ENCODE results near the gene RFX4.
A peak's percentile ranks its signal among the peaks of the same experiment; 100 is the strongest.
"Not testable (repeated sequence)": the region's sequence is repeated elsewhere in the genome, so short reads cannot be mapped to it uniquely, and the experiment has no call there.

The RFX4 gene

DNA sequence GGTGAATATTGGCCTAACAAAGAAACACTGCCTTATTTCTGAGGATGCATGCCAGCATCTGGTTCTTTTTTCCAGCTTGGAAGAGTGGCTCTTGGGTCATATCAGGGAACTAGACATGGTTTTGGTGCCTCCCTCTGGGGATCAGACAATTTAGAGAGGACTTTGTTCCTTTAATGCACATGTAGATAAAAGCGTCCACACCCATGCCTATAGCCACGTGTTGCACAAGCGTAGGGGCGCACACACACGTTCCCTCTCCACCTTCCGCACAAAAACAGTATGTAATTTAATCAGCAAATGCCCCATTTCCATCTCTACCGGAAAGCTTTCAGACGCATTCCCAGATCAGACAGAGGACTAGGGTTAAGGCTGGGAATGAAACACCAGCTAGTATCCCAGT, 130.0 kb downstream of the RFX4 start:
- ATAC-seq: no peak
- DNase-seq (ENCODE audit: low spot score in 2 of 2): no peak
- Mint-ChIP-seq H3K9me3 (no peaks in the 10 kb centered on the region), H3K27ac (no peak overlapping the region), H3K4me3 (no peak overlapping the region), H3K36me3 (no peaks in the 10 kb centered on the region), H3K4me1 (no peaks in the 10 kb centered on the region)

DNA sequence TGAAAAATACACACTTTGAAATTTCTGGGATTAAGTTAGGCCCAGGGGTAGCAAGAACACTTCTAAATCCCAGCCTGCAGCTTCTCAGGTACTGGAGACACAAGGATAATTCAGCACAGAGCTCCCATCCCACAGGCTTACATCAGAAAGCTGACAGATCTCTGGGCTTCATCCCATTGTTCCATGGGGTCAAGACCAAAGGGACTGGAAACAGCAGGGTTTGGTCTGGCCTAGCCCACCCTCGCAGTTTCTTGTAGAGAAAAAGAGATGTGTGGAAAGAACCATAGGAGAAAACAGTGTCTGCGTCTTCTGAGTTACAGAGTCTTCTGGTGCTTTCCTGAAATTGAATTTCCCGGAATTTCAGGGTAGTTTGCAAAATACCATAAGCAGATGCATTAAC, 132.1 kb downstream of the RFX4 start:
- no peaks in the 10 kb centered on the region for H3K9me3 Mint-ChIP-seq
- DNase-seq (ENCODE audit: low spot score in 2 of 2) (no peak), ATAC-seq (no peak)
- H3K4me1 Mint-ChIP-seq: no peaks in the 10 kb centered on the region
- H3K27ac Mint-ChIP-seq: no peak overlapping the region
- no peak overlapping the region for H3K4me3 Mint-ChIP-seq
- H3K36me3 Mint-ChIP-seq: no peaks in the 10 kb centered on the region

DNA sequence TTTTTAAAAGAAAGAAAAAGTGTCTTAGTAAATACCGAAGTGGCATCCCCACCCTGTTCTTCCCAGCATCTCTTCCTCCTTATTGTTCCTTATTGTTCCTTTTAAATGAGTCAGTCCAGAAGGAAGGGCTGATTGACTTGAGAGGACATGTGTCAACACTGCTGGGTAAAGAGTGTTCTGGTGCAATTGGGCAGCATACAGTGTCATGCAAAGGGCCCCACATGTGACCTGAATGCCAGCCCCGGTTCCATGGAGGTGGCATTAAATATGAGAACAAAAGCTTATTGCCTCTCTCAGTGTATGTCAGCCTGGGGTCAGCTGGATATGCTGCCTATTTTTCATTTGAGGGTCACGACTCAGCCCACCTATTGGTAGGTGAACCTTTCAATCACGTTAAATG, 132.8 kb downstream of the RFX4 start:
- Mint-ChIP-seq H3K27ac (no peak overlapping the region), H3K9me3 (no peaks in the 10 kb centered on the region), H3K36me3 (no peaks in the 10 kb centered on the region), H3K4me3 (no peak overlapping the region), H3K4me1 (no peaks in the 10 kb centered on the region)
- ATAC-seq: no peak
- no peak for DNase-seq (ENCODE audit: low spot score in 2 of 2)

DNA sequence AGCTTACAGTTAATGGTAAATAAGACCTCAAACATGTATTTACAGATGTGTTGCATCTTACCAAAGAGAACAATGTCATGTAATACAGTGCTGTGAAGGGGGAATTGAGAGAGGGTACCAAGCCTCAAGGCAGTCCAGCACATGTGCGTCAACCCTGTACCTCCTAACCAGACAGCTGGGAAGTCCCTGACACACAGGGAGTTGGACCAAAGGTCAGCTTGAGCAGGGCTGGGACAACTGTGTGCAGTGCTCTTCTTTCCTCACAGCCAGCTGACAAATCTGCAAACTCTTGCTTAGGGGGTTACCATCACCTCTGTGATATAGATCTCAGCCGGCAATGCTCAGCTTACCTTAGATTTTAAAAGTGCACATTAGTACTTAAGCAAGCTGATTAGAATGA, 134.9 kb downstream of the RFX4 start:
- Mint-ChIP-seq H3K27ac (no peak overlapping the region), H3K4me1 (peaks cover 11% of the 10 kb centered on the region), H3K36me3 (no peaks in the 10 kb centered on the region), H3K4me3 (no peak overlapping the region), H3K9me3 (no peaks in the 10 kb centered on the region)
- DNase-seq (ENCODE audit: low spot score in 2 of 2) (no peak), ATAC-seq (no peak)

DNA sequence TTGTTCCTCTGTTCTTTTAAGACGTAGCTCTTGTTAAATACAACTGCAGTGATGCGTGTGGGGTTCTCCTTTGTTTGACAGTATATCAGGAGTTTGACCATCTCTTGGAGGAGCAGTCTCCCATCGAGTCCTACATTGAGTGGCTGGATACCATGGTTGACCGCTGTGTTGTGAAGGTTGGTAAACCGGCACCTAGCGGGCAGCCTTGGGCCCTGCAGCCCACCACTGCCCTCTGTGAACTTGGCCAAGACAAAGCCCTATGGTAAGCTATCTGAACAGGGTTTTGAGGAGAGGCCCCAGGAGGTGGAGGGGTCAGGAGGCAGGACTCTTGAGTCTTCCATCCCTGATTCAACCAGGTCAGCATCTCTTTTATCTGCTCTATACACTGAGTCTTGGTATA, 137.1 kb downstream of the RFX4 start:
- Mint-ChIP-seq H3K36me3 (no peaks in the 10 kb centered on the region), H3K9me3 (no peaks in the 10 kb centered on the region), H3K4me3 (no peak overlapping the region), H3K27ac (no peak overlapping the region), H3K4me1 (peaks cover 11% of the 10 kb centered on the region)
- ATAC-seq (no peak), DNase-seq (ENCODE audit: low spot score in 2 of 2) (no peak)

- Mint-ChIP-seq H3K4me3 (no peak overlapping the region), H3K27ac (no peak overlapping the region), H3K9me3 (no peaks in the 10 kb centered on the region), H3K4me1 (peaks cover 11% of the 10 kb centered on the region), H3K36me3 (no peaks in the 10 kb centered on the region)
- no peak for DNase-seq (ENCODE audit: low spot score in 2 of 2)
- no peak for ATAC-seq
These were observed 137.9 kb downstream of the RFX4 start for GRCh38 chr12:106720696-106721095.

GRCh38 chr12:106721915-106722314, 139.1 kb downstream of the RFX4 start:
- Mint-ChIP-seq H3K9me3 (no peaks in the 10 kb centered on the region), H3K36me3 (peaks cover 3% of the 10 kb centered on the region), H3K4me3 (no peak overlapping the region), H3K4me1 (peaks cover 11% of the 10 kb centered on the region), H3K27ac (no peak overlapping the region)
- ATAC-seq (no peak), DNase-seq (ENCODE audit: low spot score in 2 of 2) (no peak)

- Mint-ChIP-seq H3K27ac (no peak overlapping the region), H3K9me3 (no peaks in the 10 kb centered on the region), H3K4me1 (peaks cover 11% of the 10 kb centered on the region), H3K4me3 (no peak overlapping the region), H3K36me3 (peaks cover 5% of the 10 kb centered on the region)
- DNase-seq (ENCODE audit: low spot score in 2 of 2): no peak
- no peak for ATAC-seq
These were observed 140.0 kb downstream of the RFX4 start for GRCh38 chr12:106722837-106723236.

GRCh38 chr12:106723416-106723815, 140.6 kb downstream of the RFX4 start:
- peaks cover 5% of the 10 kb centered on the region for H3K36me3 Mint-ChIP-seq
- no peak overlapping the region for H3K4me3 Mint-ChIP-seq
- H3K27ac Mint-ChIP-seq: no peak overlapping the region
- DNase-seq (ENCODE audit: low spot score in 2 of 2) (no peak), ATAC-seq (no peak)
- H3K4me1 Mint-ChIP-seq: peaks cover 11% of the 10 kb centered on the region
- no peaks in the 10 kb centered on the region for H3K9me3 Mint-ChIP-seq

DNA sequence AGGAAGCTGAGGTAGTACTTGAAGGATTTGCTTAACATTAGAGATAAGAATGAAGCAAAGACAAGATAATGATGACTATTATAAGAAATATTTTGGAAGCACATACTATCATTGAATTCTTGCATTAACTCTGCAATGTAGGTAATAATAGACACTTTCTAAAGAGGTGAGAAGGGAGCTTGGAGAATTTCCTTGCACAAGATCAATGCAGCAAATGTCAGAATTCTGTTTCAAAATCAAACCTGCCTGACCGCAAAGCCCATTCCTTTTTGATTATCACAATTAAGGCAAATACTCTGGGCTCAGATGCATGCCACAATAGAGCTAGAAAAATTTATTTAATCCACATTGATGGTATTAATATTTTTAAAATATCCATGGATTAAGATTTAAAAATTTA, 141.3 kb downstream of the RFX4 start:
- no peak overlapping the region for H3K4me3 Mint-ChIP-seq
- H3K4me1 Mint-ChIP-seq: peaks cover 11% of the 10 kb centered on the region
- DNase-seq (ENCODE audit: low spot score in 2 of 2) (no peak), ATAC-seq (no peak)
- H3K9me3 Mint-ChIP-seq: no peaks in the 10 kb centered on the region
- peaks cover 5% of the 10 kb centered on the region for H3K36me3 Mint-ChIP-seq
- no peak overlapping the region for H3K27ac Mint-ChIP-seq

DNA sequence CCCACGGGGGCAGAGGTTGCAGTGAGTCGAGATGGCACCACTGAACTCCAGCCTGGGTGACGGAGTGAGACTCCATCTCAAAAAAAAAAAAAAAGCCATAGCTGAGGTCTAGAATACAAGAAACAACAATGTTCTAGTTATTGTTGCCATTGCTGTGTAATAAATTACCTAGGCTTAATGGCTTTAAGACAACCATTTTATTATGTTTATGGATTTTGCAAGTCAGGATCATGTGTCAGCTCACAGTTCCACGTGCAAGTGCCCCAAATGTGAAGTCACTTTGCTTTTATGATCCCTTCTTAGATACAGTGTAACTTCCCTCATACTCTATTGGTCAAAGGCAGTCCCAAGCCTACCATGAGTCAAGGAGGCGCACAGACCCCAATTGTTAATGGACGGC, 142.1 kb downstream of the RFX4 start:
- Mint-ChIP-seq H3K4me1 (peaks cover 11% of the 10 kb centered on the region), H3K27ac (no peak overlapping the region), H3K9me3 (no peaks in the 10 kb centered on the region), H3K4me3 (no peak overlapping the region), H3K36me3 (peaks cover 5% of the 10 kb centered on the region)
- ATAC-seq: no peak
- DNase-seq (ENCODE audit: low spot score in 2 of 2): no peak

- not testable (repeated sequence) for H3K4me3 Mint-ChIP-seq; DNase-seq (ENCODE audit: low spot score in 2 of 2); ATAC-seq; H3K36me3 Mint-ChIP-seq; H3K9me3 Mint-ChIP-seq; H3K4me1 Mint-ChIP-seq; H3K27ac Mint-ChIP-seq
These were observed 143.9 kb downstream of the RFX4 start for GRCh38 chr12:106726603-106727202.

- H3K36me3 Mint-ChIP-seq: peaks cover 5% of the 10 kb centered on the region
- no peaks in the 10 kb centered on the region for H3K4me1 Mint-ChIP-seq
- H3K27ac Mint-ChIP-seq: no peak overlapping the region
- H3K4me3 Mint-ChIP-seq: no peak overlapping the region
- DNase-seq (ENCODE audit: low spot score in 2 of 2): no peak
- H3K9me3 Mint-ChIP-seq: no peaks in the 10 kb centered on the region
- ATAC-seq: no peak
These were observed 146.8 kb downstream of the RFX4 start for GRCh38 chr12:106729611-106730010.

- H3K9me3 Mint-ChIP-seq: no peaks in the 10 kb centered on the region
- no peak overlapping the region for H3K27ac Mint-ChIP-seq
- DNase-seq (ENCODE audit: low spot score in 2 of 2) (no peak), ATAC-seq (no peak)
- H3K36me3 Mint-ChIP-seq: no peaks in the 10 kb centered on the region
- no peak overlapping the region for H3K4me3 Mint-ChIP-seq
- no peaks in the 10 kb centered on the region for H3K4me1 Mint-ChIP-seq
These were observed 150.1 kb downstream of the RFX4 start for GRCh38 chr12:106732890-106733289.

GRCh38 chr12:106733660-106734059, 150.9 kb downstream of the RFX4 start:
- Mint-ChIP-seq H3K4me3 (no peak overlapping the region), H3K9me3 (no peaks in the 10 kb centered on the region), H3K27ac (no peak overlapping the region), H3K36me3 (no peaks in the 10 kb centered on the region), H3K4me1 (no peaks in the 10 kb centered on the region)
- no peak for ATAC-seq
- no peak for DNase-seq (ENCODE audit: low spot score in 2 of 2)

DNA sequence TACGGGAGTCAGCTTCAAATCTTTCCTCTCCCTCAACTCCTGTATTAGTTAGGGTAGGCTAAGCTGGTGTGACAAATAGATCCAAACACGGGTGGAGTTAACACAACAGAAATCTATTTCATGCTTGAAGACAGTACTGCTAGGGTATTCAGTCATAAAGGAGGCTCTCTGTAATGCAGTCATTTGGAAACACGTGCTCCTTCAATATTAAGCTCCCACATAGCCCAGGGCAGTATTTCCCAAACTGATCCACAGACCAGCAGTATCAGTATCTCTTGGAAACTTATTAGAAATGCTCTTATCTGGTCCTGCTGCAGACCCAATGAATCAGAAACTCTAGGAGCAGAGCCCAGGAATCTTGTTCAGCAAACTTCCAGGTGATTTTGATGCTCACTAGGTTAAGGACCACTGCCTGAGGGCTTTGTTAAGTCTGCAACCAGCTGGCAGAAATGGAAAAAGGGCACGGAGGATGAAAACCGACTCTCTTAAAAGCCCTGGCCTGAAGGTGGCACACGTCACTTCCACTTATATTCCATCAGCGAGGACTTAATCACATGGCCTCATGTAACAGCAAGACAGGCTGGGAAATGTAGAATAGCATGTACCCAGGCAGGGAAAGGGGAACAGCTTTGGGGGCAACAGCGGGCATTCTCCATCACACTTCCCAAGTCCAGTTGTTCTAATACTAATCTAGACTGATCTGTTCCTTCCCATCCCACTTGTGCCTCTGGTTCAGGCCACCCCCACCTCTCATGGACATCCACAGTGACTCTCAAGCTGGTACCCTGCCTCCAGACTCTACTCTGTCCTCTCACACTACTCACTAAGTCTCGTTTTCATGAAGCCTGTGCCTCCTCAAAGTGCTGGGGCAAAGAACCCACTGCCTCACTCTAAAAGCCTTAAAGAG, 153.5 kb downstream of the RFX4 start:
- Mint-ChIP-seq H3K9me3 (no peaks in the 10 kb centered on the region), H3K27ac (no peak overlapping the region), H3K4me1 (no peaks in the 10 kb centered on the region)

More for the DNA sequence above, 153.5 kb downstream of the RFX4 start:
- ATAC-seq (peak; percentile 36), DNase-seq (ENCODE audit: low spot score in 2 of 2) (no peak)
- H3K4me3 Mint-ChIP-seq: no peak overlapping the region
- H3K36me3 Mint-ChIP-seq: no peaks in the 10 kb centered on the region

Data from stimulated activated effector memory CD8-positive, alpha-beta T cell treated with anti-CD3 and anti-CD28 coated beads, Interleukin-12 subunit alpha, Interleukin-12 subunit beta, amount 100 ng/mL, for 72 hours (primary cell).